ENCODE measurements around the gene EPO. TPM values are rescaled to one million over a fixed set of nuclear protein-coding genes. Genes with fewer than 3 reads are reported as not detected.

The EPO gene
- total RNA-seq (not detected), polyA plus RNA-seq (ENCODE audit: insufficient read depth in 1 of 8, insufficient read length in 8 of 8, low replicate concordance in 1 of 8) (under 1 TPM in 5 of 8 donors, not detected in 3; 0.07 to 0.40 (median 0.18) TPM)
- long read RNA-seq, donor 1: 0 reads
- long read RNA-seq, donor 2: 0 reads
- long read RNA-seq, donor 3: 0 reads
- long read RNA-seq, donor 4: 0 reads
- long read RNA-seq, donor 5: 0 reads
- long read RNA-seq, donor 6: 0 reads
- long read RNA-seq, donor 7: 0 reads
- long read RNA-seq, donor 8: 0 reads
- long read RNA-seq, donor 9: 0 reads
- long read RNA-seq, donor 10: 0 reads
- long read RNA-seq, donor 11: 0 reads

- H3K27me3 ChIP-seq (ENCODE audit: control insufficient read depth, insufficient read depth, low read length): peaks cover 57% of the 10 kb centered on the region
- 0% methylated on average over 14 of the region's 21 CpGs for WGBS (ENCODE audit: insufficient coverage)
Observed at GRCh38 chr7:100720279-100720670, at the start of gene EPO. Gene EPO, plus strand, starts transcription at chr7:100720468. Its CDS starts 513 bp downstream, at chr7:100720981.

GRCh38 chr7:100671353-100672327, 48.6 kb upstream of the EPO start:
- DNase-seq: no peak
- Histone ChIP-seq H3K4me3 (ENCODE audit: low read length) (no peak overlapping the region), H3K4me1 (ENCODE audit: control insufficient read depth, insufficient read depth, low read length) (peaks cover 17% of the 10 kb centered on the region), H3K27ac (ENCODE audit: low read length) (no peak overlapping the region), H3K36me3 (ENCODE audit: control insufficient read depth, insufficient read depth, low read length) (peaks cover 4% of the 10 kb centered on the region), H3K9me3 (replicated peaks; ENCODE audit: control insufficient read depth, low read depth, low read length) (no peaks in the 10 kb centered on the region), H3K27me3 (ENCODE audit: control insufficient read depth, insufficient read depth, low read length) (peaks cover 3% of the 10 kb centered on the region)
- WGBS (ENCODE audit: insufficient coverage): 89% methylated on average over 11 of the region's 18 CpGs

More at GRCh38 chr7:100720279-100720670, at the start of gene EPO:
- Histone ChIP-seq H3K27ac (ENCODE audit: low read length) (no peak within 1 kb of the TSS), H3K36me3 (ENCODE audit: control insufficient read depth, insufficient read depth, low read length) (no peaks in the 10 kb centered on the region), H3K9me3 (replicated peaks; ENCODE audit: control insufficient read depth, low read depth, low read length) (peaks cover 2% of the 10 kb centered on the region), H3K4me1 (ENCODE audit: control insufficient read depth, insufficient read depth, low read length) (peaks cover 7% of the 10 kb centered on the region), H3K4me3 (ENCODE audit: low read length) (no peak within 1 kb of the TSS)
- no peak for DNase-seq

GRCh38 chr7:100673302-100673941, 46.8 kb upstream of the EPO start, which contains the start of gene GNB2:
Gene GNB2, plus strand, starts transcription at chr7:100673740. Its CDS starts 2,526 bp downstream, at chr7:100676266.
- peaks cover 22% of the 10 kb centered on the region for H3K36me3 ChIP-seq (ENCODE audit: control insufficient read depth, insufficient read depth, low read length)
- H3K4me1 ChIP-seq (ENCODE audit: control insufficient read depth, insufficient read depth, low read length): peaks cover 20% of the 10 kb centered on the region
- peak within 1 kb of the TSS; percentile 99 for H3K4me3 ChIP-seq (ENCODE audit: low read length)
- no peaks in the 10 kb centered on the region for H3K9me3 ChIP-seq (replicated peaks; ENCODE audit: control insufficient read depth, low read depth, low read length)
- H3K27me3 ChIP-seq (ENCODE audit: control insufficient read depth, insufficient read depth, low read length): no peaks in the 10 kb centered on the region
- peak within 1 kb of the TSS; percentile 99 for H3K27ac ChIP-seq (ENCODE audit: low read length)
- whole genome bisulfite sequencing (ENCODE audit: insufficient coverage): 0% methylated on average over 54 of the region's 65 CpGs
- DNase-seq: peak; percentile 99

GRCh38 chr7:100673942-100674410, 46.3 kb upstream of the EPO start:
- Histone ChIP-seq H3K36me3 (ENCODE audit: control insufficient read depth, insufficient read depth, low read length) (peaks cover 27% of the 10 kb centered on the region), H3K4me1 (ENCODE audit: control insufficient read depth, insufficient read depth, low read length) (peaks cover 23% of the 10 kb centered on the region), H3K27ac (ENCODE audit: low read length) (peak overlapping the region; percentile 95), H3K27me3 (ENCODE audit: control insufficient read depth, insufficient read depth, low read length) (no peaks in the 10 kb centered on the region), H3K9me3 (replicated peaks; ENCODE audit: control insufficient read depth, low read depth, low read length) (no peaks in the 10 kb centered on the region), H3K4me3 (ENCODE audit: low read length) (peak overlapping the region; percentile 99)
- no peak for DNase-seq
- 0% methylated on average over 22 of the region's 34 CpGs for WGBS (ENCODE audit: insufficient coverage)

GRCh38 chr7:100674411-100675104, 45.7 kb upstream of the EPO start:
- WGBS (ENCODE audit: insufficient coverage): 1% methylated on average over 15 of the region's 43 CpGs
- no peaks in the 10 kb centered on the region for H3K27me3 ChIP-seq (ENCODE audit: control insufficient read depth, insufficient read depth, low read length)
- peak overlapping the region; percentile 95 for H3K27ac ChIP-seq (ENCODE audit: low read length)
- no peaks in the 10 kb centered on the region for H3K9me3 ChIP-seq (replicated peaks; ENCODE audit: control insufficient read depth, low read depth, low read length)
- H3K4me3 ChIP-seq (ENCODE audit: low read length): peak overlapping the region; percentile 99
- H3K4me1 ChIP-seq (ENCODE audit: control insufficient read depth, insufficient read depth, low read length): peaks cover 23% of the 10 kb centered on the region
- DNase-seq: no peak
- H3K36me3 ChIP-seq (ENCODE audit: control insufficient read depth, insufficient read depth, low read length): peaks cover 33% of the 10 kb centered on the region

- 0% methylated on average over 40 of the region's 46 CpGs for WGBS (ENCODE audit: insufficient coverage)
- Histone ChIP-seq H3K36me3 (ENCODE audit: control insufficient read depth, insufficient read depth, low read length) (peaks cover 38% of the 10 kb centered on the region), H3K27me3 (ENCODE audit: control insufficient read depth, insufficient read depth, low read length) (no peaks in the 10 kb centered on the region), H3K27ac (ENCODE audit: low read length) (peak overlapping the region; percentile 95), H3K9me3 (replicated peaks; ENCODE audit: control insufficient read depth, low read depth, low read length) (no peaks in the 10 kb centered on the region), H3K4me3 (ENCODE audit: low read length) (peak overlapping the region; percentile 99), H3K4me1 (ENCODE audit: control insufficient read depth, insufficient read depth, low read length) (peaks cover 23% of the 10 kb centered on the region)
- DNase-seq: no peak
Observed at GRCh38 chr7:100675105-100675451, 45.2 kb upstream of the EPO start.

- H3K4me1 ChIP-seq (ENCODE audit: control insufficient read depth, insufficient read depth, low read length): peaks cover 26% of the 10 kb centered on the region
- no peaks in the 10 kb centered on the region for H3K27me3 ChIP-seq (ENCODE audit: control insufficient read depth, insufficient read depth, low read length)
- H3K9me3 ChIP-seq (replicated peaks; ENCODE audit: control insufficient read depth, low read depth, low read length): no peaks in the 10 kb centered on the region
- peaks cover 45% of the 10 kb centered on the region for H3K36me3 ChIP-seq (ENCODE audit: control insufficient read depth, insufficient read depth, low read length)
- H3K27ac ChIP-seq (ENCODE audit: low read length): peak overlapping the region; percentile 75
- 2% methylated on average over 19 of the region's 59 CpGs for WGBS (ENCODE audit: insufficient coverage)
- H3K4me3 ChIP-seq (ENCODE audit: low read length): peak overlapping the region; percentile 99
- peak; percentile 87 for DNase-seq
Observed at GRCh38 chr7:100675581-100676350, 44.5 kb upstream of the EPO start.

- 67% methylated on average over 19 of the region's 23 CpGs for WGBS (ENCODE audit: insufficient coverage)
- Histone ChIP-seq H3K27me3 (ENCODE audit: control insufficient read depth, insufficient read depth, low read length) (no peaks in the 10 kb centered on the region), H3K36me3 (ENCODE audit: control insufficient read depth, insufficient read depth, low read length) (peaks cover 53% of the 10 kb centered on the region), H3K4me3 (ENCODE audit: low read length) (peak overlapping the region; percentile 99), H3K27ac (ENCODE audit: low read length) (peak overlapping the region; percentile 51), H3K4me1 (ENCODE audit: control insufficient read depth, insufficient read depth, low read length) (peaks cover 30% of the 10 kb centered on the region), H3K9me3 (replicated peaks; ENCODE audit: control insufficient read depth, low read depth, low read length) (no peaks in the 10 kb centered on the region)
- DNase-seq: no peak
Observed at GRCh38 chr7:100676501-100677306, 43.6 kb upstream of the EPO start.

Data from muscle of leg (tissue), 16 donors.